Muscle of leg (tissue), 11 donors: ENCODE measurements around the gene COL21A1. TPM values are rescaled to one million over a fixed set of nuclear protein-coding genes. Genes with fewer than 3 reads are reported as not detected.

ENCODE experiments used
- DNase-seq: peaks from one replicate; pipeline ENCODE4 v3.0.0; 2013
- H3K27ac ChIP-seq: one replicate; pipeline ENCODE4 v1.5.1; 2013; ENCODE audit warnings: mild to moderate bottlenecking, low read length, control low read depth
- H3K27me3 ChIP-seq: one replicate; pipeline ENCODE4 v1.6.1; 2013; ENCODE audit warnings: low read length; ENCODE audit not compliant: control insufficient read depth, insufficient read depth
- H3K36me3 ChIP-seq: one replicate; pipeline ENCODE4 v1.6.1; 2013; ENCODE audit warnings: low read length; ENCODE audit not compliant: control insufficient read depth, insufficient read depth
- H3K4me1 ChIP-seq: one replicate; pipeline ENCODE4 v1.6.1; 2013; ENCODE audit warnings: low read length; ENCODE audit not compliant: control insufficient read depth, insufficient read depth
- H3K4me3 ChIP-seq: one replicate; pipeline ENCODE4 v1.5.1; 2013; ENCODE audit warnings: low read length, control low read depth
- H3K9me3 ChIP-seq: replicated peaks from 2 replicates; pipeline ENCODE4 v1.6.1; 2013; ENCODE audit warnings: low read depth, low read length; ENCODE audit not compliant: control insufficient read depth
- WGBS: methylation state at CpG from one replicate; pipeline ENCODE4 v1.1.5; 2013; ENCODE audit warnings: missing lambda C conversion rate; ENCODE audit not compliant: insufficient coverage; 5-methylcytosine and 5-hydroxymethylcytosine counted together
- polyA plus RNA-seq, 8 donors: library from polyadenylated mRNA; unstranded; fragments of 120-200 nt; gene quantifications; one replicate each; pipeline versions ENCODE4 v1.2.1 to v1.2.3, GENCODE V29; 2013; ENCODE audit warnings: inconsistent platforms in 1 of 8, low replicate concordance in 1 of 8; ENCODE audit not compliant: insufficient read length in 8 of 8, insufficient read depth in 1 of 8
- total RNA-seq: library from RNA; stranded (reverse); fragments of 120-200 nt; gene quantifications from one replicate; pipeline ENCODE4 v1.2.4, GENCODE V29; 2013

COL21A1 gene
- total and polyA plus RNA-seq, 9 donors: 86.6 to 195 (median 115) TPM

- Histone ChIP-seq H3K27ac (no peak overlapping the region), H3K36me3 (peaks cover 12% of the 10 kb centered on the region), H3K4me1 (no peaks in the 10 kb centered on the region), H3K4me3 (no peak overlapping the region), H3K27me3 (no peaks in the 10 kb centered on the region), H3K9me3 (no peaks in the 10 kb centered on the region)
- WGBS: no CpG with 5 or more reads among the region's 1 CpG
- DNase-seq: peak; percentile 76
Observed at GRCh38 chr6:56146086-56146485, 101.3 kb downstream of the COL21A1 start.

GRCh38 chr6:56145616-56146015, 101.8 kb downstream of the COL21A1 start:
- no peaks in the 10 kb centered on the region for H3K4me1 ChIP-seq
- H3K4me3 ChIP-seq: no peak overlapping the region
- DNase-seq: peak; percentile 69
- H3K9me3 ChIP-seq: no peaks in the 10 kb centered on the region
- WGBS: no CpG with 5 or more reads among the region's 1 CpG
- no peak overlapping the region for H3K27ac ChIP-seq
- H3K27me3 ChIP-seq: no peaks in the 10 kb centered on the region
- H3K36me3 ChIP-seq: peaks cover 11% of the 10 kb centered on the region

- no CpG with 5 or more reads among the region's 4 CpGs for WGBS
- H3K27ac ChIP-seq: no peak overlapping the region
- DNase-seq: no peak
- H3K27me3 ChIP-seq: no peaks in the 10 kb centered on the region
- no peaks in the 10 kb centered on the region for H3K4me1 ChIP-seq
- no peak overlapping the region for H3K4me3 ChIP-seq
- peaks cover 10% of the 10 kb centered on the region for H3K36me3 ChIP-seq
- no peaks in the 10 kb centered on the region for H3K9me3 ChIP-seq
Observed at GRCh38 chr6:56144538-56145324, 102.6 kb downstream of the COL21A1 start.

- no peak overlapping the region for H3K4me3 ChIP-seq
- no peak for DNase-seq
- WGBS: no CpG with 5 or more reads among the region's 2 CpGs
Observed at GRCh38 chr6:56143796-56144195, 103.6 kb downstream of the COL21A1 start.

GRCh38 chr6:56140090-56140489, 107.3 kb downstream of the COL21A1 start:
- Histone ChIP-seq H3K4me3 (no peak overlapping the region), H3K9me3 (no peaks in the 10 kb centered on the region)
- DNase-seq: peak; percentile 33

More at GRCh38 chr6:56143796-56144195, 103.6 kb downstream of the COL21A1 start:
- Histone ChIP-seq H3K9me3 (no peaks in the 10 kb centered on the region), H3K27me3 (no peaks in the 10 kb centered on the region), H3K36me3 (peaks cover 10% of the 10 kb centered on the region), H3K27ac (no peak overlapping the region), H3K4me1 (no peaks in the 10 kb centered on the region)

GRCh38 chr6:56115715-56116114, 131.7 kb downstream of the COL21A1 start:
- peaks cover 17% of the 10 kb centered on the region for H3K9me3 ChIP-seq
- H3K27ac ChIP-seq: no peak overlapping the region
- H3K4me3 ChIP-seq: no peak overlapping the region
- peaks cover 17% of the 10 kb centered on the region for H3K36me3 ChIP-seq
- H3K4me1 ChIP-seq: no peaks in the 10 kb centered on the region
- no peaks in the 10 kb centered on the region for H3K27me3 ChIP-seq
- no peak for DNase-seq

More at GRCh38 chr6:56140090-56140489, 107.3 kb downstream of the COL21A1 start:
- H3K36me3 ChIP-seq: peaks cover 10% of the 10 kb centered on the region
- H3K27ac ChIP-seq: no peak overlapping the region
- H3K27me3 ChIP-seq: no peaks in the 10 kb centered on the region
- H3K4me1 ChIP-seq: no peaks in the 10 kb centered on the region

GRCh38 chr6:56109149-56109548, 138.2 kb downstream of the COL21A1 start:
- H3K36me3 ChIP-seq: peaks cover 15% of the 10 kb centered on the region
- peaks cover 12% of the 10 kb centered on the region for H3K9me3 ChIP-seq
- H3K4me3 ChIP-seq: no peak overlapping the region
- H3K27ac ChIP-seq: no peak overlapping the region
- no peaks in the 10 kb centered on the region for H3K27me3 ChIP-seq
- no peaks in the 10 kb centered on the region for H3K4me1 ChIP-seq
- no peak for DNase-seq

- Histone ChIP-seq H3K4me3 (no peak overlapping the region), H3K27ac (no peak overlapping the region), H3K9me3 (peaks cover 3% of the 10 kb centered on the region), H3K36me3 (no peaks in the 10 kb centered on the region), H3K27me3 (no peaks in the 10 kb centered on the region), H3K4me1 (no peaks in the 10 kb centered on the region)
- no peak for DNase-seq
- no CpG with 5 or more reads among the region's 1 CpG for WGBS
Observed at GRCh38 chr6:56106231-56106630, 141.1 kb downstream of the COL21A1 start.

GRCh38 chr6:56104591-56104990, 142.8 kb downstream of the COL21A1 start:
- Histone ChIP-seq H3K27ac (no peak overlapping the region), H3K4me1 (no peaks in the 10 kb centered on the region), H3K4me3 (no peak overlapping the region), H3K36me3 (no peaks in the 10 kb centered on the region), H3K27me3 (no peaks in the 10 kb centered on the region), H3K9me3 (no peaks in the 10 kb centered on the region)
- no peak for DNase-seq
- WGBS: no CpG with 5 or more reads among the region's 2 CpGs

GRCh38 chr6:56102216-56102615, 145.2 kb downstream of the COL21A1 start:
- no peaks in the 10 kb centered on the region for H3K27me3 ChIP-seq
- H3K4me3 ChIP-seq: no peak overlapping the region
- no peak overlapping the region for H3K27ac ChIP-seq
- no CpG with 5 or more reads among the region's 1 CpG for WGBS
- no peaks in the 10 kb centered on the region for H3K9me3 ChIP-seq
- DNase-seq: no peak
- no peaks in the 10 kb centered on the region for H3K4me1 ChIP-seq
- no peaks in the 10 kb centered on the region for H3K36me3 ChIP-seq

GRCh38 chr6:56101141-56101553, 146.2 kb downstream of the COL21A1 start:
- H3K9me3 ChIP-seq: no peaks in the 10 kb centered on the region
- DNase-seq: peak; percentile 11
- H3K27ac ChIP-seq: no peak overlapping the region
- no peaks in the 10 kb centered on the region for H3K27me3 ChIP-seq
- H3K4me3 ChIP-seq: no peak overlapping the region
- no CpG with 5 or more reads among the region's 4 CpGs for WGBS
- H3K36me3 ChIP-seq: no peaks in the 10 kb centered on the region
- H3K4me1 ChIP-seq: no peaks in the 10 kb centered on the region
